NCI-H146 treated with DMSO at 0.1 percent for 48 hours (cell line): ENCODE measurements around the gene TRIM71.
"Not testable (repeated sequence)": the region's sequence is repeated elsewhere in the genome, so short reads cannot be mapped to it uniquely, and the experiment has no call there.

ENCODE experiments used
- DNase-seq: peaks from one replicate; lab custom pipeline; 2025; ENCODE audit not compliant: unreplicated experiment; lab: John Stamatoyannopoulos, UW

TRIM71 gene

DNA sequence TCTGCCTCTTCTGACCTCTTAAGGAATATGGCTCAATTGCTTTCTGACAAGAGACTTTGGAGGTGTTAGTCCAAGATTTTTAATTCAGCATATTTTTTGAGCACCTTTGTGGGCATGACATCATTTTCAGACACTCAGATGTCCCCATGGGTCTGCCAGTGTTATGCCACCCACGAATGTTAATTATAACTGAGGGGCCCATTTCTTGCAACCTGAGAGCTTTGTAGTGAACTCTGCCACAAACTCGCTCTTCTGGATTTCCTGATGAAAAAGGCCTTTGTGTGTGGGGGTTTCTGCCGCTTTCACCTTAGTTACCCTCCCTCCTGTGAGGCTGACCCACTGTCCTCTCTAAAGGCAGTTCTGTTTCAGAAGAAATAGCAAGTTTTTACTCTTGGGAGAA is 69.1 kb downstream of the TRIM71 start:
- DNase-seq: no peak

DNA sequence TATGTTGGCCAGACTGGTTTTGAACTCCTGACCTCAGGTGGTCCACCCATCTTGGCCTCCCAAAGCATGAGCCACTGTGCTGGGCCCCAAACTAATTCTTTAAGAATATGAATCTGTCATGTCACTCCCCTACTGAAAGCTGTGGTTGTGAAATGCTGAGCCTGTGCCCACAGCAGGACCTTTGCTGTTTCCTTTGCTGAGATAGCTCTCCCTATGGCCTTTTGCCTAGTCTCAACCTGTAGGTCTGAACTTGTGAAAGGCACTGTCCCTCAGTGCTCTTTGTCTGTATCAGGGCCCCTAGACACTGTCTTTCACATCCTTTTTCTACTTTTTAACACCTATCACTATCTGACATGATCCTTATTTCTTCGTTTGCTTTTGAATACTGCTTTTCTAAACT is 70.9 kb downstream of the TRIM71 start:
- DNase-seq: no peak

DNA sequence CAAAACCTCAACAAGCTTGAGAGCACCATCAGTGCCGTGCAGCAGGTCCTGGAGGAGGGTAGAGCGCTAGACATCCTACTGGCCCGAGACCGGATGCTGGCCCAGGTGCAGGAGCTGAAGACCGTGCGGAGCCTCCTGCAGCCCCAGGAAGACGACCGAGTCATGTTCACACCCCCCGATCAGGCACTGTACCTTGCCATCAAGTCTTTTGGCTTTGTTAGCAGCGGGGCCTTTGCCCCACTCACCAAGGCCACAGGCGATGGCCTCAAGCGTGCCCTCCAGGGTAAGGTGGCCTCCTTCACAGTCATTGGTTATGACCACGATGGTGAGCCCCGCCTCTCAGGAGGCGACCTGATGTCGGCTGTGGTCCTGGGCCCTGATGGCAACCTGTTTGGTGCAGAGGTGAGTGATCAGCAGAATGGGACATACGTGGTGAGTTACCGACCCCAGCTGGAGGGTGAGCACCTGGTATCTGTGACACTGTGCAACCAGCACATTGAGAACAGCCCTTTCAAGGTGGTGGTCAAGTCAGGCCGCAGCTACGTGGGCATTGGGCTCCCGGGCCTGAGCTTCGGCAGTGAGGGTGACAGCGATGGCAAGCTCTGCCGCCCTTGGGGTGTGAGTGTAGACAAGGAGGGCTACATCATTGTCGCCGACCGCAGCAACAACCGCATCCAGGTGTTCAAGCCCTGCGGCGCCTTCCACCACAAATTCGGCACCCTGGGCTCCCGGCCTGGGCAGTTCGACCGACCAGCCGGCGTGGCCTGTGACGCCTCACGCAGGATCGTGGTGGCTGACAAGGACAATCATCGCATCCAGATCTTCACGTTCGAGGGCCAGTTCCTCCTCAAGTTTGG is 72.9 kb downstream of the TRIM71 start:
- DNase-seq: no peak

GRCh38 chr3:32891365-32891764 is 73.6 kb downstream of the TRIM71 start:
- no peak for DNase-seq

- DNase-seq: no peak
These were observed 75.1 kb downstream of the TRIM71 start for GRCh38 chr3:32892625-32893598.

DNA sequence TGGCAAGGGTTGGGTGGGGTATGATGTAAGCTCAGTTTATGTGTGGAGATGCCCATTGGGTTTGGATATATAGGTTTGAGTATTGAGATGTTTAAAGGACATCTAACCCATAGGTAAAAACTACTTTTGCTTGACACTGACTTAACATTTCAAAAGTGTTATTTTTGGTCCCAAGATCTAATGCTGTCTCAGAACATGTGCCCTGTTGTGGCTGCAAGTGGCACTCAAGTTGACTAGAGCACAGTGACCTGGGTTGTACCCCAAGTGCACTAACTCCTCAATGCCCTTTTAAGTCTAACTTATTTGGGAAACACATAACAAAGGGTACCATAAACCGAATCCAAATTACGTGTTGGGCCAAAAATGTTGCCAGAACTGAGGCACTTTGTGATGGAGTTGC is 77.2 kb downstream of the TRIM71 start:
- no peak for DNase-seq

DNA sequence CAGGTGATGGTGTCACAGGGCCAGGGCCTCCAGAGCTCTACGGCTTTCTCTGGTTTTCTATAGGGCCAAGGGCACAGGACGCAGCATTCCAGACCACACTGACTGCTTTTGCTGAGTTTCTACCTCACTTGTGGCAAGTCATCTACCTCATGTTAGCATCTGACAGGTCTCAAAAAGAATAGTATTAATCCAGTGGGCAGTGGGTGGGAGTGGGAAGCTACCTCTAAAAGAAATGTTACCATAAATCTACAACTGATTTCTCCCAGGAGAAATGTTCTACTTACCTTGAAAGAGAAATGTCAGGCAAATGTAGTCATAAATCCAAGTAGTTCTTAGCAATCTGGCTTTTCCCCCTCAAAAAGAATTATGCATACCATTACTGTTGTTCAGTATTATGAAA is 77.9 kb downstream of the TRIM71 start:
- DNase-seq: no peak

DNA sequence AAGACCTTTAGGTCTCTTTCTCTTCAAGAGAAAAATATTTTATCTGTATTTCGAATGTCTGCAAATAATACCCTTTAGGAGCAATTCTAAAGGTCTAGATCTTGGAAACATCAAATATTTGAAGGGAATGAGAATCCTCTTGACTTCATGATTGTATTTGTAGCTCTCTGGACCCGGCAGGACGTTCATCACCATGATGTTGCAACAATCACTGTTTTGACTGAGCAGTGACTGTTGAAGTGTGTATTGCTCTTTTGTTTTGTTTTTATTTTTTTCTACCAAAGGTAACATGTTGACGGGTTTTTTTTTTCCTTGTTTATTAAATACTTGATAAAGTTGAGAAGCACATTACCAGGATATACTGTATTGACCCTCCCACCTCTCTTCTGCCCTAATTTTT is 78.3 kb downstream of the TRIM71 start:
- DNase-seq: no peak

- DNase-seq: no peak
These were observed 79.3 kb downstream of the TRIM71 start for GRCh38 chr3:32897001-32897601.

- DNase-seq: no peak
These were observed 80.3 kb downstream of the TRIM71 start for GRCh38 chr3:32897981-32898623.

DNA sequence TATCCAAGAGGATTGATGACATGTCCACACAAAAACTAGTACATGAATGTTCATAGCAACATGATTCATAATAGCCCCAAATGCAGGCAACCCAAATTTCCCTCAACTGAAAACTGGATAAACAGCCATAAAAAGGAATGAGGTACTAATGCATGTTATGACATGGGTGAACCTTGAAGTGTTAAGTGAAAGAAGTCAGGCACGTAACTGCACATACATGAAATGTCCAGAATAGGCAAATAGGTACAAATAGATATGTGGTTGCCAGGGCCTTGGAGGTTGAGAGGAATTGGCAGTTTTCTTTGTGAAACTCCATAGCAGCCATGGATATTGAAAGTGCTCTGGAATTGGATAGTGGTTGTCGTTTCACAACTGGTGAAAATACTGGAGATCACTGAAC is 81.5 kb downstream of the TRIM71 start:
- DNase-seq: no peak

DNA sequence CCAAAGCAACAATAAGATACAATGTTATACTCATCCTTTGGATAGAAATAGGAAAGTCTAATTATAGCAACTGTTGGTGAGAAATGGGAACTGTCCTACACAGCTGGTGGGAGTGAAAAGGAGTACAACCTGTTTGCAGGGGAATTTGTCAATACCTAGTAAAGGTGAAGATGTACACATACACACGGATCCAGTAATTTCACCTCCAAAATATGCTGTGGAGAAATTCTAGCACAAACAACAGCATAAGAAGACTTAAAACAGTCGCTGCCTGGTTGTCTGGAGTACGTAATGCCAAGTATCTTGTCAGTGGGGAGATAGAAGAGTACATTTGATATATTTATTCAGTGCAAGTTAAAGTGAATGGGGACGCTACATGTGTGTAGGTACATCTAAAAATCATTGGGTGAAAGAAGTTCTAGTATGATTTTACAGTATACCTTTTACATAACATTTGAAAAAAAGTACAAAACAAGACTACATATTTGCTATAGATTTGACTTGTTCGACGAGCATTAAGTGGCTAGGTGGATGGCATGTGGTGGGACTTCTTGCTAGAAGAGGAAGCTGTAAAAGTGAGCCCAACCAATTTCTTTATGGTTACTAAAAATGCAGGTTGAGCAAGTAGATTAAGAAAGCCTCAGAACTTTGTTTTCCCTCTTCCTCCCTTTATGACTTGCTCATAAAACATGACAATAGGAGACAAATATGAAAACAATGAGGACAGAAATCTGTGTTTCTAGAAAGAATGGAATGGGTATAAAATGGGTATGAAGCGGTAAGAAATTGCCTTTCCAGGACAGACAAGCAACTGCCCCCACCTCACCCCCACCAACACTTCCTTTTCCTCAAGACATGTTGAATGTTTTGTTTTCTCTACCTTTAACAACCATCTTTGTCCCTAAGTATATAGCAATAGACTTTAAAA is 83.5 kb downstream of the TRIM71 start:
- DNase-seq: no peak

GRCh38 chr3:32902887-32903371 is 85.1 kb downstream of the TRIM71 start:
- not testable (repeated sequence) for DNase-seq

- no peak for DNase-seq
These were observed 86.2 kb downstream of the TRIM71 start for GRCh38 chr3:32903953-32904352.

- DNase-seq: no peak
These were observed 92.2 kb downstream of the TRIM71 start for GRCh38 chr3:32909999-32910398.

DNA sequence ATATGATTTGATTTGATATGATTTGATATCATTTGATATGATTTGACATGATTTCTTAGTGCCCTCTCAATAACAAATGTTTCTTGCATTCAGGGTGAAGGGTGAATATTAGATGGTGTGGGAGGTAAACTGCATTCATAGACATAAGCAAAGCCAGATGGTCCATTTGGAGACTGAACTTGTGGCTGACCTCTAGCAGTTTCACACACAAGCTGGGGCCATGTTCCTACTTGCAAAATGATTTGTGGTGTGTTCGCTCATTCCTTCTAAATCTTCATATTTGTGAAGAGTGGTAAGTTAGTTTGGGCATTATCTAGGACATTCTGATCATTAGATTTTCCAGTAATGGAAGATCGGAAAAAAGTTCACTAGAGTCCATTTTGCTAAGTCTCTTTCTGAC is 93.2 kb downstream of the TRIM71 start:
- DNase-seq: no peak

- no peak for DNase-seq
These were observed 94.2 kb downstream of the TRIM71 start for GRCh38 chr3:32912046-32912445.

DNA sequence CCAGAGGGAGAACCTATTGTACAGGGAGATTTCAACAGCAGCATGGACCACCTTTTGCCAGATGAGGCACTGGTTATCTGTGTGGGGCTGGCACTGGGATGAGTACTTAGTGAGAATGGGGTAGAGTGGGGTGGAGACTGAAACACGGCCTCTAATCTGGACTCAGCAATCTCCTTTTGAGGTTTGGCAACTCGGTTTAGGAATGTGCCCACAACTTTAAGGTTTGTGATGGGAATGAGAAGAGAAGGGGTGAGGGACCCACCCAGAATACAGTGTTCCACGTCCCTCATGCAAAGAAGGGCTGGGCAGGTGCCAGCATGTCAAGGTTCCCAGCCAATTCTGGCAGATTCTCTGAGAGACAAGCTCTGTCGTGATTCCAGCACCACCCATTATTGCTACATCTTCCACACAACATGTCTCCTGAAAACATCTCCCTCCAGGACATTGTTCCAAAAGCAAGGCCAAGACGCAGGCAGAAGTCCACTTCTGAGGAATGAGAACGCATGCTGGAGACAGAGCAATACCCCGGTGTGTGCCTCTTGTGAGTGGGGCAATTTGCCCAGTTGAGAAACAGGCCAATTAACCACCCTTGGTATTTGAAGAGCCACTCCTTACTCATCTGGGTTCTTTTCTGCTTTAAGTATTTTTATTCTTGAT is 96.1 kb downstream of the TRIM71 start:
- DNase-seq: no peak

- DNase-seq: no peak
These were observed 102.1 kb downstream of the TRIM71 start for GRCh38 chr3:32919920-32920319.
